AG20443 (cell line): ENCODE data around the gene MMEL1.
"Not testable (repeated sequence)": the region's sequence is repeated elsewhere in the genome, so short reads cannot be mapped to it uniquely, and the experiment has no call there.

Source experiments
- DNase-seq: peaks from one replicate; pipeline ENCODE4 v3.0.0; 2012; ENCODE audit warnings: low spot score, mixed read lengths

The MMEL1 gene

DNA sequence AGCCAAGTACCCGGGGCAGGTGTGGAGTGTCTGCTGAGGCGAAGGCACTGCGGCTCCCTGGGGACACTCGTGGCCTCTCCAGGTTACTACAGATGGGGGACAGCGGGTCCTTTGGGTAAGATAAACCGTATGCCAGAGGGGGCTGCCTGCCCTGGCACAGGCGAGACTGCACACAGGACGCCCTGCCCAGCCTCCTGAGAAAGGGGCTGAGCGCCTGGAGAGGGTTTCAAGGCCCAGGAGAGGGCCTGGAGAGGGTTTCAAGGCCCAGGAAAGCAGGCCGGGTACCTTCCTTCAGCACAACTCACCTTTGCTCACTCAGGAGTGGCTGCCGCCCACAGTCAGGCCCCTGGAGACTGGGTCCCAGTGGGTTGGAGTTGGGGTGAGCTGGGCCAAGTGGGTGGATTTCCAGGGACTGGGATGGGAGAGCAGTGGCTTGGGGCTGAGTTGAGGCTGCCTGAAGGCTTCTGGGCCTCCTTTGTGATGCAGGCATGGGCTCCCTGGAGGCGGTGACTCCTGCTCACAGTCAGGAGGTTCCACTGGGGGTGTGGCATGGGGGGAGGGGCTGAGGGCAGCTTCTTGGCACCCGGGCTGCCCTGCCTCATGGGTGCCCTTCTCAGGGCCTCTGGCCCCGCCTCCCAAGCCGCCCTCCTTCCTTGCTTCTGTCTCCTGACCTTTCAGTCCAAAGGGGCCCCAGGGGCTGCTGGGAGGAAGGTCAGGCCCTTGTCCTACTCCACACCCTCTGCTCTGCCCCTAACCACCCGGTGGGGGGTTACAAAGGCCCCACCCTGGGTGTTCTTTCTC is at the start of gene MMEL1:
Gene MMEL1, minus strand, starts transcription at position 456 of the 801 bp plus-strand sequence. CDS start 3,532 bp downstream, outside the sequence.
- DNase-seq, result no peak

DNA sequence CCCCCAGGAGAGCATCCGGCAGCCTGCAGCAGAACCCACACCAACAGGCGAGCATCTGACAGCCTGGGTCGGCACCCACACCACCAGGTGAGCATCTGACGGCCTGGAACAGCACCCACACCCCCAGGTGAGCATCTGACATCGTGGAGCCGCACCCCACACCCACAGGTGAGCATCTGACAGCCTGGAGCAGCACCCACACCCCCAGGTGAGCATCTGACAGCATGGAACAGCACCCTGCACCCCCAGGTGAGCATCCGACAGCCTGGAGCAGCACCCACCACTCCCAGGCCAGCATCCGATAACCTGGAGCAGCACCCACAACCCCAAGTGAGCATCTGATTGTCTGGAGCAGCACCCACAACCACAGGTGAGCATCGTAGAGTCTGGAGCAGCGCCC is 43.9 kb upstream of the MMEL1 start:
- DNase-seq, result not testable (repeated sequence)

DNA sequence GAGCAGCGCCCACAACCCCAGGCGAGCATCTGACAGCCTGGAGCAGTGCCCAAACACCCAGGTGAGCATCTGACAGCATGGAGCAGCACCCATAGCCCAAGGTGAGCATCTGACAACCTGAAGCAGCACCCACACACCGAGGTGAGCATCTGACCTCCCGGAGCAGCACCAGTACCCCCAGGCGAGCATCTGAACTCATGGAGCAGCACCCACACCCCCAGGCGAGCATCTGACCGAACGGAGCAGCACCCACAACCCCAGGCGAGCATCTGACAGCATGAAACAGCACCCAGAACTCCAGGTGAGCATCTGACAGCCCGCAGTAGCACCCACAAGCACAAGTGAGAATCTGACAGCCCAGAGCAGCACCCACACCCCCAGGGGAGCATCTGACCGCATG is 38.8 kb upstream of the MMEL1 start:
- DNase-seq, result not testable (repeated sequence)

DNA sequence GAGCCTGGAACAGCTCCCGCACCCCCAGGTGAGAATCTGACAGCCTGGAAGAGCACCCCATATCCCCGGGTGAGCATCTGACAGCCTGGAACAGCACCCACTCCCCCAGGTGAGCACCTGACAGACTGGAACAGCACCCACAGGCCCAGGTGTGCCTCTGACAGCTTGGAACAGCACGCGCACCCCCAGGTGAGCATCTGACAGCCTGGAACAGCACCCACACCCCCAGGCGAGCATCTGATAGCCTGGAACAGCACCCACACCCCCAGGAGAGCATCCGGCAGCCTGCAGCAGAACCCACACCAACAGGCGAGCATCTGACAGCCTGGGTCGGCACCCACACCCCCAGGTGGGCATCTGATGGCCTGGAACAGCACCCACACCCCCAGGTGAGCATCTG is 27.0 kb upstream of the MMEL1 start:
- DNase-seq, result not testable (repeated sequence)

GRCh38 chr1:2657909-2658308 is 25.1 kb upstream of the MMEL1 start:
- not testable (repeated sequence) for DNase-seq

GRCh38 chr1:2657124-2657523 is 24.3 kb upstream of the MMEL1 start:
- not testable (repeated sequence) for DNase-seq

DNA sequence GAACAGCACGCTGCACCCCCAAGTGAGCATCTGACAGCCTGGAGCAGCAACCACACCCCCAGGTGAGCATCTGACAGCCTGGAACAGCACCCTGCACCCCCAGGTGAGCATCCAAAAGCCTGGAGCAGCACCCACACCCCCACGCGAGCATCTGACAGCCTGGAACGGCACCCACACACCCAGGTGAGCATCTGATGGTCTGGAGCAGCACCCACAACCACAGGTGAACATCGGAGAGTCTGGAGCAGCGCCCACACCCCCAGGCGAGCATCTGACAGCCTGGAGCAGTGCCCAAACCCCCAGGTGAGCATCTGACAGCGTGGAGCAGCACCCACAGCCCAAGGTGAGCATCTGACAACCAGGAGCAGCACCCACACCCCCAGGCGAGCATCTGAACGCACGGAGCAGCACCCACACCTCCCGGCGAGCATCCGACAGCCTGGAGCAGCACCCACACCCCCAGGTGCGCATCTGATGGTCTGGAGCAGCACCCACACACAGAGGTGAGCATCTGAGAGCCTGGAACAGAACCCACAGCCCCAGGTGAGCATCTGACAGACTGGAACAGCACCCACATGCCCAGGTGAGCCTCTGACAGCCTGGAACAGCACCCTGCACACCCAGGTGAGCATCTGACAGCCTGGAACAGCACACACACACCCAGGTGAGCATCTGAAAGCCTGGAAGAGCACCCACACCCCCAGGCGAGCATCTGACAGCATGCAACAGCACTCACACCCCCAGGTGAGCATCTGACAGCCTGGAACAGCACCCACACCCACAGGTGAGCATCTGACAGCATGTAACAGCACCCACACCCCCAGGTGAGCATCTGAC is 23.0 kb upstream of the MMEL1 start:
- not testable (repeated sequence) for DNase-seq

DNA sequence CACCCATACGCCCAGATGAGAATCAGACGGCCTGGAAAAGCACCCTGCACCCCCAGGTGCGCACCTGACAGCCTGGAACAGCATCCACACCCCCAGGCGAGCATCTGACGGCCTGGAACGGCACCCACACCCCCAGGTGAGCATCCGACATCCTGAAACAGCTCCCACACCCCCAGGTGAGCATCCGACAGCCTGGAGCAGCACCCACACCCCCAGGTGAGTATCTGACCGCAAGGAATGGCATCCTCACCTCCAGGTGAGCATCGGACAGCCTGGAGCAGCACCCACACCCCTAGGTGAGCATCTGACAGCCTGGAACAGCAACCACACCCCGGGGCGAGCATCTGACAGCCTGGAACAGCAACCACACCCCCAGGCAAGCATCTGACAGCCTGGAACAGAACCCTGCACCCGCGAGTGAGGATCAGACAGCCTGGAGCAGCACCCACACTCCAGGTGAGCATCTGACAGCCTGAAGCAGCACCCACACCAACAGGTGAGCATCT is 21.7 kb upstream of the MMEL1 start:
- DNase-seq, result not testable (repeated sequence)

DNA sequence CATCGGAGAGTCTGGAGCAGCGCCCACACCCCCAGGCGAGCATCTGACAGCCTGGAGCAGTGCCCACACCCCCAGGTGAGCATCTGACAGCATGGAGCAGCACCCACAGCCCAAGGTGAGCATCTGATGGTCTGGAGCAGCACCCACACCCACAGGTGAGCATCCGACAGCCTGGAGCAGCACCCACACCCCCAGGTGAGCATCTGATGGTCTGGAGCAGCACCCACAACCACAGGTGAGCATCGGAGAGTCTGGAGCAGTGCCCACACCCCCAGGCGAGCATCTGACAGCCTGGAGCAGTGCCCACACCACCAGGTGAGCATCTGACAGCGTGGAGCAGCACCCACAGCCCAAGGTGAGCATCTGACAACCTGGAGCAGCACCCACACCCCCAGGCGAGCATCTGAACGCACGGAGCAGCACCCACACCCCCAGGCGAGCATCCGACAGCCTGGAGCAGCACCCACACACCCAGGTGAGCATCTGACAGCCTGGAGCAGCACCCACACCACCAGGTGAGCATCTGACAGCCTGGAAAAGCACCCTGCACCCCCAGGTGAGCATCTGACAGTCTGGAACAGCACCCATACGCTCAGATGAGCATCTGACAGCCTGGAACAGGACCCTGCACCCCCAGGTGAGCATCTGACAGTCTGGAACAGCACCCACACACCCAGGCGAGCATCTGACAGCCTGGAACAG is 21.1 kb upstream of the MMEL1 start:
- not testable (repeated sequence) for DNase-seq

- DNase-seq, result not testable (repeated sequence)
These were observed 20.2 kb upstream of the MMEL1 start for GRCh38 chr1:2652926-2653571.

DNA sequence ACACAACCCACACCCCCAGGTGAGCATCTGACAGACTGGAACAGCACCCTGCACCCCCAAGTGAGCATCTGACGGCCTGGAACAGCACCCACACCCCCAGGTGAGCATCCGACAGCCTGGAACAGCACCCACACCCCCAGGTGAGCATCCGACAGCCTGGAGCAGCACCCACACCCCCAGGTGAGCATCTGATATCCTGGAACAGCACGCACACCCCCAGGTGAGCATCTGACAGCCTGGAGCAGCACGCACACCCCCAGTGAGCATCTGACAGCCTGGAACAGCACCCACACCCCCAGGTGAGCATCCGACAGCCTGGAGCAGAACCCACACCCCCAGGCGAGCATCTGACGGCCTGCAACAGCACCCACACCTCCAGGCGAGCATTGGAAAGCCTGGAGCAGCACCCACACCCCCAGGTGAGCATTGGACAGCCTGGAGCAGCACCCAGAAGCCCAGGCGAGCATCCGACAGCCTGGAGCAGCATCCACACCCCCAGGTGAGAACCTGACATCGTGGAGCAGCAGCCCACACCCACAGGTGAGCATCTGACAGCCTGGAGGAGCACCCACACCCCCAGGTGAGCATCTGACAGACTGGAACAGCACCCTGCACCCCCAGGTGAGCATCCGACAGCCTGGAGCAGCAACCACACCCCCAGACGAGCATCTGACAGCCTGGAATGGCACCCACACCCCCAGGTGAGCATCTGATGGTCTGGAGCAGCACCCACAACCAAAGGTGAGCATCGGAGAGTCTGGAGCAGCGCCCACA is 19.5 kb upstream of the MMEL1 start:
- DNase-seq, result not testable (repeated sequence)

GRCh38 chr1:2650967-2651645 is 18.3 kb upstream of the MMEL1 start:
- no peak for DNase-seq

DNA sequence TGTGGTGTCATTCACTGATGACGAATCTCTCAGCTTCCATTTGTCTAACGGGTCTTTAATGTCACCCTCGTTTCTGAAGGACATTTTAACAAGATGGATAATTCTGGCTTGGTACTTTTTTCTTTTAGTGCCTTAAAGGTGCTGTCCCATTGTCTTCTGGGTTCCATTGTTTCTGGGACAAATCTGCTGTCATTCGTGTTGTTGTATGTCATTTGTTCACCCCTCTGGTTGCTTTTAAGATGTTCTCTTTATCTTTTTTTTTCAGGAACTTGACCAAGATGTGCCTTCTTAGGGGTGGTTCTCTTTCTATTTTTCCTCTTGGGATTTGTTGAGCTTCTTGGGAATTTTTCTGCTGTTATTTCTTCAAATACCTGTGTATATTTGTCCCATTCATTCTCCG is 14.0 kb upstream of the MMEL1 start:
- no peak for DNase-seq

- DNase-seq, result no peak
These were observed 13.0 kb upstream of the MMEL1 start for GRCh38 chr1:2645776-2646175.

GRCh38 chr1:2645143-2645542 is 12.3 kb upstream of the MMEL1 start:
- no peak for DNase-seq

DNA sequence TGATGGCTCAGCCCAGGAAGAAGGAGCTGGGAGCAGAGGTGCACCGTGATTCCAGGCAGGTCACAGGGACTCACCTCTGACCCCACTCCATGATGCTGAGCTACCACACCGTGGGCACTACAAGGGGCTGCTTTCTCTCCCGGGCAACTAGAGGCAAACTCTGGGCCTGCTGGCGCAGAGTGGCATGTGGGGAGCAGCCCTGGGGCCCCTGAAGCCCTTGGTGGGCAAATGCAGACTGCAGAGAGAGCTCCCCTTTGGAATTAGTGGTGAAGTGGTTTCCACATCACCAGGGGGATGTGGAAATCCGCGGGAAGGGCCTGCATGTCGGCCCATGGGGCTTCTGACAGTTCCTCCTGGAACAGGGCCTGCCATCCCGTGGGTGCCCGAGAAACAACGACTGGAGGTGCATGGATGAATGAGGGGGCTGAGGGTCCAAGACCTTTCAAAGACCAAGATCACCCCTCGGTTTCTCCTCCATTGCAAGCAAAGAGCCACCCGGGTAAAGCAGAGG is 11.8 kb upstream of the MMEL1 start:
- no peak for DNase-seq

GRCh38 chr1:2644171-2644570 is 11.4 kb upstream of the MMEL1 start:
- no peak for DNase-seq

GRCh38 chr1:2643414-2644077 is 10.7 kb upstream of the MMEL1 start:
- DNase-seq, result no peak
